OCI-LY3 (cell line): Measurements from ENCODE around the gene ARHGEF11.

Experiments used
- H2AFZ ChIP-seq: fragments of 200-600, 300-600 bp; shearing (Covaris generic); 2 replicates; pipeline ENCODE4 v1.6.0; 2014; ENCODE audit warnings: antibody characterized with exemption, low read depth, low read length
- H3K27ac ChIP-seq: fragments of 200-600, 300-600 bp; sonication (generic); 2 replicates; pipeline ENCODE4 v1.5.1; 2014; ENCODE audit warnings: mild to moderate bottlenecking, low read length, moderate library complexity, mixed read lengths
- H3K27me3 ChIP-seq: fragments of 200-600, 300-600 bp; sonication (generic); 2 replicates; pipeline ENCODE4 v1.6.1; 2014; ENCODE audit warnings: low read depth, low read length, mixed read lengths
- H3K36me3 ChIP-seq: fragments of 200-600, 300-600 bp; sonication (generic); replicated peaks from 2 replicates; pipeline ENCODE3; 2014; ENCODE audit warnings: low read depth, low read length, mixed read lengths
- H3K4me1 ChIP-seq: fragments of 300-600, 200-600 bp; sonication (generic); 2 replicates; pipeline ENCODE4 v1.6.1; 2014; ENCODE audit warnings: low read length, mixed read lengths
- H3K4me2 ChIP-seq: fragments of 200-600, 300-600 bp; sonication (generic); 2 replicates; pipeline ENCODE4 v1.6.1; 2014; ENCODE audit warnings: low read length, mixed read lengths
- H3K4me3 ChIP-seq: fragments of 300-600, 200-600 bp; sonication (generic); 2 replicates; pipeline ENCODE4 v1.5.1; 2014; ENCODE audit warnings: antibody characterized with exemption, mild to moderate bottlenecking, low read length, moderate library complexity
- H3K79me2 ChIP-seq: fragments of 300-600, 200-600 bp; shearing (Covaris generic); 2 replicates; pipeline ENCODE4 v1.6.1; 2014; ENCODE audit warnings: mild to moderate bottlenecking, low read length, mixed read lengths
- H3K9ac ChIP-seq: fragments of 300-600, 200-600 bp; shearing (Covaris generic); 2 replicates; pipeline ENCODE4 v1.6.0; 2014; ENCODE audit warnings: mild to moderate bottlenecking, low read length, moderate library complexity
- H3K9me3 ChIP-seq: fragments of 200-600, 300-600 bp; shearing (Covaris generic); 2 replicates; pipeline ENCODE4 v1.6.1; 2014; ENCODE audit warnings: low read length, mixed read lengths; ENCODE audit not compliant: insufficient read depth
- H4K20me1 ChIP-seq: fragments of 200-600, 300-600 bp; sonication (generic); 2 replicates; pipeline ENCODE4 v1.6.1; 2016; ENCODE audit warnings: low read length, mixed read lengths; ENCODE audit not compliant: insufficient read depth
- CTCF ChIP-seq: fragments of 200-600, 300-600 bp; sonication (generic); IDR thresholded peaks from 2 replicates; pipeline ENCODE4 v1.5.1; 2014; ENCODE audit warnings: antibody characterized with exemption, low read length, low read depth
- EZH2phosphoT487 ChIP-seq: fragments of 200-600 bp; shearing (Covaris generic); IDR thresholded peaks from 2 replicates; pipeline ENCODE4 v1.6.1; 2018; ENCODE audit warnings: antibody characterized with exemption, mixed run types, low read depth

ARHGEF11 gene

GRCh38 chr1:156885314-156885713 lies 160.2 kb downstream of the ARHGEF11 start:
- Histone ChIP-seq H3K9me3 (no peaks in the 10 kb centered on the region), H3K36me3 (no peaks in the 10 kb centered on the region), H3K4me2 (no peak overlapping the region), H3K27me3 (peaks cover 29% of the 10 kb centered on the region), H3K79me2 (no peaks in the 10 kb centered on the region), H3K4me3 (no peak overlapping the region), H3K4me1 (peaks cover 4% of the 10 kb centered on the region; the same call in 1 of the 2 replicates), H4K20me1 (no peaks in the 10 kb centered on the region), H3K9ac (no peak overlapping the region), H2AFZ (no peak overlapping the region), H3K27ac (no peak overlapping the region)
- TF ChIP-seq CTCF: no peak
- TF ChIP-seq EZH2phosphoT487: no peak
